HTERT RPE-1 (cell line): ENCODE data around the gene MSLN.
"Not testable (repeated sequence)": the region's sequence is repeated elsewhere in the genome, so short reads cannot be mapped to it uniquely, and the experiment has no call there.

Experiments used
- in situ Hi-C: fragments of 300-500 bp; cut with MboI; formaldehyde crosslinking; loops from 4 replicates; pipeline ENCODE4 v1.14.3; 2020; ENCODE audit warnings: low sequenced_read_pairs

Gene MSLN

GRCh38 chr16:734208-734980 lies 26.1 kb upstream of the MSLN start:
- in situ Hi-C loops = no loop called here

DNA sequence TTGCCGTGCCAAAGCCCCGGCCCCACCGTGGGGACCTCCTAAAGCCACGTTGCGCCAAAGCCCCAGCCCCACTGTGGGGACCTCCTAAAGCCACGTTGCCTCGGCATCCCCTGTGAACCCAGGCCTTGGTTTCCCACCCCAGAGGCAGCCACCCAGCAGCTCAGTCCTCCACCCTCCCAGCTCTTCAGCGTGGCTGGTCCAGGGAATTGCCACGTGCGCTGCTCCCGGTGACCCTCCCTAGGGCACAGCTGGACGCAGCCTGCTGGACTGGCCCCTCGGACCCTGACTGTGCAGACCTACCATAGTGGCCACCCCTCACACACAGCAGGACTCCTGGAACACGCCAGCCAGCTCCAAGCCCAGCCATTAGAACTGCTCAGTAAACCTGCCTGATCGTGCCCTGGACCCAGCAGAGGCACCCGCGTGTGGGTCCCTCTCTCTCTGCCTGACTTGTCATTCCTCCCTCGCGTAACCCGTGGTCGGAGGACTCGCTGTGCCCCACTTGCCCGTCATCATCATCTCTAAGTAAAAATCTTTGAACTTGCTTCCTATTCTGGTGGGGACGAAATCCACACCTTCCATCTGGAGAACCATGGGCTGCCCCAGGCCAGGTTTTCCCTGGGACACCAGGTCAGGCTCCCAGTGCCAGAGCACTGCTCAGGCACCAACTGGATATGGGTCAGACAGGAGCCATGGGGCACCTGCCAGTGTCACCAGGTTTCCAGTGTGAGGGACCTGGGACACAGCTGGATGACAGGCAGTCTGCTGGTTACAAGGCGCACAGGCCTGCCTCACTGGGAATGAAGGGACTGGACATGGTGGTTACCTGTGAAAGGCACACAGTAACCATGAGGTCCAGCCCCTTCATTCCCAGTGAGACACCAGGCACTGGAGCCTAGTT lies 25.3 kb upstream of the MSLN start:
- in situ Hi-C loops = no loop called here

GRCh38 chr16:735982-736453 lies 24.5 kb upstream of the MSLN start:
- in situ Hi-C loops = no loop called here

DNA sequence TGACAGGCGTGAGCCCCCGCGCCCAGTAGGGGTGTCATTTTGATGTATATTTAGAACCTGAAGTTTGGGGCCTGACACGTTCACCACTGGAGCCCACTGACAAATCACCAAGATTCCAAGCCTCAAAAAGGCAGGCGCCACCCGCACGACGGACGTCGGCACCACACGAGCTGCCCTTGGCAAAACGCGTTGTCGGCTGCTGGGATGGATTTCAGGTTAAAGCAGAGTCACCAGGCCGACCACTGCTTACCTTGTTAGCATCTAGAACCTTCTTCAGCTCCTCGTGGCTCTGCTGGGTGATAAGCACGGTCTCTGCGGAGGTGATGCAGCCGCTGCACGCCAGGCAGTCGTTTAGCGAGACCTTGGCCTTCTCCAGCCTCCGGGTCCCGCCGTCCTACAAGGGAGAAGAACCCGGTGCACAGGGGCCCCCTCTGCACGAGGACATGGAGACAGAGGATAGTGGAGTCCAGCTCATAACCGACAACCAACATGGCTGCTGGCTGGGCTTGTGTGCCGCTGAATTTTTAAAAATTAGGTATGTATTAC lies 23.5 kb upstream of the MSLN start:
- in situ Hi-C loops = no loop called here

- in situ Hi-C loops = no loop called here
Observed at GRCh38 chr16:739560-740458, 20.7 kb upstream of the MSLN start.

DNA sequence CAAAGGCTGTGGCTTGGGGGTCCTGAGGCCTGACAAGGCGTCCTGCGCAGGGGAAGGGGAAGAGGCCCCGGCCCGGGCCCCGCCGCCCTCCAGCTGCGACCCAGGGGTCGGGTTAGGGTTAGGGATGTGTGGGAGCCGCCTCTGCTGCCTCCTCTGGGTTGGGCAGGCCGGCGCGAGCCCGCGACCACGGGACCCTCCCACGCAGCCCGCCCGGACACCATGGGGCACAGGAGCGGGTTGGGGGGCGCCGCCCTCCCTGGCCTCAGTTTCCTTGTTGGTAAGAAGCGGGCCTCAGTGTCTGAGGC lies 20.1 kb upstream of the MSLN start:
- in situ Hi-C loops = no loop called here

DNA sequence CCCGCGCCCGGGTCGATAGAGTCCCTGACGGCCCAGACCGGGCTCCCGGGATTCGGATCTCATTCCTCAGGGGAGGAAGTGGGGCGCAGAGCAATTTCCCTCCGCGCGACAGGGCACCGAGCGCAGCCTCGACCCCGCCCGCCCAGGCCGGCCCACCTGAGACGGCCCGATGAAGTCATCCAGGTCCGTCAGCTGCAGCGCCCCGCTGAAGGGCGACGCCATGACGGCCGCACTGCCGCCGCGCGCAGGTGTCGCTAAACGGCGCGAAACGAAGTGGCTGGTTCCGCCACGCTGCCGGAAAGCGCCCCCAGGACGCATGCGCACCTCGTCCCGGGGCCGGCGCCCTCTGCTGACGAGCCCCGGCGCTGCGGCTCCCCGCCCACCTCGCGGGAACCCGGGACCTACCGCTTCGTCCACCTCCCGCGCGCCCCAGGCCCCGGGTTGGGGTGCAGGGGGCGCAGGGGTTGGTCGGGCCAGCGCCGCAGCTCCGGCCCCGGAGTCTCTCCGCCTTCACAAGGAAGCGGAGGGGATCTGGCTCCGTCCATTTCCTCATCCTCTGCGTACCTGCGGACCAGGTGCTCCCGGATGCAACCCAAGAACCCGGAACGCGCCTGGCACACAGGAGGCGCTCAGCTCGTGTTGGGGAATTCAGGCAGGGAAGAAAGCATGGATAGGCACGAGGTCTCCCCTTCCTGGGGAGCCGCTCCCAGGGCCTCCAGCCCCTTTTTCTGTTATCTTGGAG lies 19.6 kb upstream of the MSLN start, which contains the start of gene CIAO3:
Gene CIAO3, minus strand, starts transcription at position 234 of the 742 bp plus-strand sequence. Its CDS starts 12 bp downstream, at position 222.
- in situ Hi-C loops = no loop called here

DNA sequence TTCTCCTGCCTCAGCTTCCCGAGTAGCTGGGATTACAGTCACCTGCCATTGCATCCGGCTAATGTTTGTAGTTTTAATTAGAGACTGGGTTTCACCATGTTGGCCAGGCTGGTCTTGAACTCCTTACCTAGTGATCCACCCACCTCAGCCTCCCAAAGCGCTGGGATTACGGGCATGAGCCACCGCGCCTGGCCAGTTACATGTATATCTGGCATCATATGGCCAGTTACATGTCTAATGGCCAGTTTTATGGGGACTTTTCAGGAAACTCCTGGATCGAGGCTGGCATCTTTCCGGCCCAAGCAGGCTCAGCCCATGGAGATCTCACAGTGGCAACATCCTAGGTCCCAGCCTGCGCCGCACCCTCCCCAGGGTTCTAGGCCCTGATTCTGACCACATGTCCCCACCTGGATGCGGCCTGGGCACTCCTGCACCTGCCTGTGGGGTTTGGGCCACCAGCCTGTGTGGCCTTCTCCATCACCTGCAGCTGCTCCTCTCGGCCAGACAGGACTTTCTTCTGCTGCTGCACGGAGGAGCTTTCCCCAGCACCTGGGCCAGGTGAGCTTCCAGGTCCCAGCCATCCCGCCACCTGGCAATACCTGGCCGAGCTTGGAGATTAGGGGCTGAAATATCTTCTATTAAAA lies 18.4 kb upstream of the MSLN start:
- in situ Hi-C loops = no loop called here

GRCh38 chr16:742894-743293 lies 17.6 kb upstream of the MSLN start:
- in situ Hi-C loops = not testable (repeated sequence)

GRCh38 chr16:743794-744500 lies 16.6 kb upstream of the MSLN start:
- in situ Hi-C loops = no loop called here

GRCh38 chr16:745739-746138 lies 14.8 kb upstream of the MSLN start:
- in situ Hi-C loops = no loop called here

DNA sequence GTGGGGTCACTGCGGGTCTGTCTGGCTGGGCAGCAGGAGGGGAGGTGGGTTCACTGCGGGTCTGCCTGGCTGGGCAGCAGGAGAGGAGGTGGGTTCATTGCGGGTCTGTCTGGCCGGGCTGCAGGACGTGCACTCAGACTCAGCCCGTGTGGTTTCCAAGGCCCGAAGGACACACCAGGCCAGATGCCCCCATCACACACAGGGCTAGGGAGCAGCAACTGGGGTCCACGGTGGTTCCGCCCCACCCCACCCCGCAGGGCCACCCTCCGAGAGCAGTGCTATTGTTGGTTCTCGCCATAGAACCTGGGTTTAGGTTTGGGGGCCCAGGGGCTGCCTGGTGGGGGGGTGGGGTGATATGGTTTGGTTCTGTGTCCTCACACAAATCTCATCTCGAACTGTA lies 13.9 kb upstream of the MSLN start:
- in situ Hi-C loops = no loop called here

GRCh38 chr16:747978-748746 lies 12.4 kb upstream of the MSLN start:
- in situ Hi-C loops = no loop called here

GRCh38 chr16:749010-749409 lies 11.5 kb upstream of the MSLN start:
- in situ Hi-C loops = no loop called here

GRCh38 chr16:750485-750884 lies 10.0 kb upstream of the MSLN start:
- in situ Hi-C loops = no loop called here

DNA sequence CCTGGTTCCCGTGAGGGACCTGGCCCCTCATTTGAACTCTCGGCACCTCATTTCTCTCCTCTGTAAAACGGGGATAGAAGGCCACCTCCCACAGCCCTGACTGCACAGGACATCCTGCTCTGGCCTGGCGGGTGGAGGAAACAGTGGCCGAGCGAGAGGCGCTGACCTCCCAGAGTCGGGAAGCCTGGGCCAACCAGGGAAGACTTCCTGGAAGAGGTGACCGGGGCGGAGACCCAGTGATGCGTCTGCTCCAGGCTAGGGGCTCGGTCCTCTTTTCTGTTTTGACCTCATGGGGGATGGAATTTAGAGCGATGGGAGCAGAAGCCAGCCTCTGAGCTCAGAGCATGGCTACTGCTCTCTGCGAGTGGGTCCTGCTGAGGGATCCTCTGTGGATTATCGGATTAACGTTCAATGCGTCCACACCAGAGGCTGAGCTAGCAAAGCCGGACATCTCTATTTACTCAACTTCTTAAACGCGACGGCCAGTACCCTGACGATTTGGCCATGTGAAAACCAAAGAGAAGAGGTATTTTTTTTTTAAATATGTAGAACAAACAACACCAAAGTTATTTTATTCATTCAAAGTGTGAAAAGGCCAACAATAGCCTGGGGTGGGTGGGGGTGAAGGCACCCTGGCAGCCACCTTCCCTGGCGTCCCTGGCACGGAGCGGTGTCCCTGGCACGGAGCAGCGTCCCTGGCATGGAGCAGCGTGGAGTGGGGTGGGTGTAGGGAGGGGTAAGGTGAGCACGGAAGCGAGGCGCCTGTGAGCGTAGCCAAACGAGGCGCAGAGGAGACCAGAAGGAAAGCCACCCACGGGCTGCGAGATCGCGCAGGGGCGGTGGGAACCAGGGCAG lies 9.2 kb upstream of the MSLN start:
- in situ Hi-C loops = no loop called here

DNA sequence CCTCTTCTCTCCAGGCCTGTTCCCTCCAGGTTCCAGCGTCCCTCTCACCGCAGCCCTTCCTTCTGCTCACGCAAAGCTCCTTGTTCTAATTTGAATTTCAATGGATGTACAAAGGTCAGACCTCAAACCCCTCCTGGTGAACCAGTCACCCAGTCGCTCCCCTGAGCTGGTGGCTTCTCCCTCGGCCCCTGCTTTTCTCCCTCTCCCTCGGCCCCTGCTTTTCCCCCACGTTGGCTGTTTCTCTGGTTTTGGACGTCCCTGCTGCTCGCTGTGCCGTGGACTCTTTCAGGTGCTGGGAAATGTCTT lies 8.6 kb upstream of the MSLN start:
- in situ Hi-C loops = no loop called here
